Uterus (tissue), 4 donors: Measurements from ENCODE around the gene MBP. TPM values are rescaled to one million over a fixed set of nuclear protein-coding genes. Genes with fewer than 3 reads are reported as not detected.

ENCODE experiments used
- DNase-seq, 2 donors: peaks; one replicate each; pipeline ENCODE4 v3.0.0-alpha.2; 2019 to 2020
- H3K27ac ChIP-seq, 2 donors: fragments of 200-600 bp; sonication (generic); 1 replicate in 1 of 2; 2 replicates in 1 of 2; pipeline ENCODE4 v1.5.1; 2016 to 2018
- H3K27me3 ChIP-seq, 2 donors: fragments of 200-600 bp; sonication (generic); one replicate each; pipeline ENCODE4 v1.5.1; 2018 to 2019; ENCODE audit warnings: control low read depth in 1 of 2
- H3K36me3 ChIP-seq, 2 donors: fragments of 200-600 bp; sonication (generic); one replicate each; pipeline ENCODE4 v1.5.1; 2019; ENCODE audit warnings: control low read depth in 1 of 2
- H3K4me1 ChIP-seq, 2 donors: fragments of 200-600 bp; sonication (generic); one replicate each; pipeline ENCODE4 v1.5.1; 2018 to 2019; ENCODE audit warnings: control low read depth in 1 of 2
- H3K4me3 ChIP-seq, 2 donors: fragments of 200-600 bp; sonication (generic); 1 replicate in 1 of 2; 2 replicates in 1 of 2; pipeline ENCODE4 v1.5.1; 2018 to 2019; ENCODE audit warnings: mild to moderate bottlenecking in 1 of 2
- H3K9me3 ChIP-seq, 2 donors: fragments of 200-600 bp; sonication (generic); one replicate each; pipeline ENCODE4 v1.5.1; 2019; ENCODE audit warnings: control low read depth in 1 of 2
- POLR2A ChIP-seq, 2 donors: fragments of 450-650 bp; IDR thresholded peaks; one replicate each; pipeline ENCODE4 v1.6.1; 2016; ENCODE audit warnings: antibody characterized with exemption in 2 of 2, mild to moderate bottlenecking in 1 of 2, moderate library complexity in 1 of 2
- intact Hi-C: fragments of 100-400 bp; cut with DNase I; formaldehyde crosslinking; loops from one replicate; pipeline ENCODE4 v1.15.1; 2023; ENCODE audit warnings: low total_unique reads
- total RNA-seq, 4 donors: library from RNA; depleted of rRNA in 3 of 4; stranded (reverse); fragments of >200 nt in 3 of 4; gene quantifications; one replicate each; pipeline versions ENCODE4 v1.1.0 to v1.2.4, GENCODE V29; 2014 to 2023
- TF ChIP-seq, protein P1 (sequence below), 4 experiments: fragments of 200-600 bp in 2 of 4; fragments of 450-650 bp in 2 of 4; sonication (generic) in 2 of 4; IDR thresholded peaks; one replicate each; pipeline ENCODE4 v1.5.1; 2016 to 2019; ENCODE audit warnings: antibody characterized with exemption in 4 of 4, mild to moderate bottlenecking in 2 of 4, moderate library complexity in 1 of 4
- donor health status: DM: yes; HTN: yes; CAD: no.

Gene MBP
- total RNA-seq, 4 donors from 2014 or later: 12.1 to 52.2 (median 19.8) TPM

- H3K27me3 ChIP-seq: no peaks in the 10 kb centered on the region
- no peaks in the 10 kb centered on the region for H3K36me3 ChIP-seq
- TF ChIP-seq, protein P1, sequence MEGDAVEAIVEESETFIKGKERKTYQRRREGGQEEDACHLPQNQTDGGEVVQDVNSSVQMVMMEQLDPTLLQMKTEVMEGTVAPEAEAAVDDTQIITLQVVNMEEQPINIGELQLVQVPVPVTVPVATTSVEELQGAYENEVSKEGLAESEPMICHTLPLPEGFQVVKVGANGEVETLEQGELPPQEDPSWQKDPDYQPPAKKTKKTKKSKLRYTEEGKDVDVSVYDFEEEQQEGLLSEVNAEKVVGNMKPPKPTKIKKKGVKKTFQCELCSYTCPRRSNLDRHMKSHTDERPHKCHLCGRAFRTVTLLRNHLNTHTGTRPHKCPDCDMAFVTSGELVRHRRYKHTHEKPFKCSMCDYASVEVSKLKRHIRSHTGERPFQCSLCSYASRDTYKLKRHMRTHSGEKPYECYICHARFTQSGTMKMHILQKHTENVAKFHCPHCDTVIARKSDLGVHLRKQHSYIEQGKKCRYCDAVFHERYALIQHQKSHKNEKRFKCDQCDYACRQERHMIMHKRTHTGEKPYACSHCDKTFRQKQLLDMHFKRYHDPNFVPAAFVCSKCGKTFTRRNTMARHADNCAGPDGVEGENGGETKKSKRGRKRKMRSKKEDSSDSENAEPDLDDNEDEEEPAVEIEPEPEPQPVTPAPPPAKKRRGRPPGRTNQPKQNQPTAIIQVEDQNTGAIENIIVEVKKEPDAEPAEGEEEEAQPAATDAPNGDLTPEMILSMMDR (IDR thresholded peaks at IDR 0.05): no peak
- DNase-seq: no peak
- no peaks in the 10 kb centered on the region for H3K4me1 ChIP-seq
- no peak overlapping the region for H3K27ac ChIP-seq
- H3K4me3 ChIP-seq: no peak overlapping the region
- intact Hi-C loops: no loop called here
- H3K9me3 ChIP-seq: no peaks in the 10 kb centered on the region
These were observed 195.0 kb downstream of the MBP start for GRCh38 chr18:76937597-76937996.

DNA sequence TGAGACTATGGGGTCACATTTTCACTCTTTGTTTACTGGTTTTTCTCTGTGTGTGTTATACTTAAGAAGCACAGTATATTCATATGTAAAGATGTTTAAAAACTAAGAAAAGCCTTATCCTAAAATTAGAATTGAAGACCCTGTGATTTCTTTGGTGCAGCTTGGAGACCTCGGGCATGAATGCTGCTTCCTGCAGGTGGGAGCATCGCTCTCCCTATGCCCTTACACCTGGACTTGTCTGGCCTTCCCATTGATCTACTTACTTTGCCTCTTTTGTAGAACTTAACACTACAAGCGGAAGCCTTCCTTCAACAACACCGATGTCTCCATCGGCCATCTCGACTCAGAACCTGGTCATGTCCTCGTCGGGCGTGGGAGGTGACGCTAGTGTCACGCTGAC is 195.7 kb downstream of the MBP start:
- Histone ChIP-seq H3K36me3 (no peaks in the 10 kb centered on the region), H3K4me1 (no peaks in the 10 kb centered on the region), H3K27me3 (no peaks in the 10 kb centered on the region), H3K9me3 (no peaks in the 10 kb centered on the region), H3K4me3 (no peak overlapping the region), H3K27ac (no peak overlapping the region)
- intact Hi-C loops: no loop called here
- TF ChIP-seq, protein P1 (IDR thresholded peaks at IDR 0.05): no peak
- TF ChIP-seq POLR2A (IDR thresholded peaks at IDR 0.05): no peak
- DNase-seq: no peak

DNA sequence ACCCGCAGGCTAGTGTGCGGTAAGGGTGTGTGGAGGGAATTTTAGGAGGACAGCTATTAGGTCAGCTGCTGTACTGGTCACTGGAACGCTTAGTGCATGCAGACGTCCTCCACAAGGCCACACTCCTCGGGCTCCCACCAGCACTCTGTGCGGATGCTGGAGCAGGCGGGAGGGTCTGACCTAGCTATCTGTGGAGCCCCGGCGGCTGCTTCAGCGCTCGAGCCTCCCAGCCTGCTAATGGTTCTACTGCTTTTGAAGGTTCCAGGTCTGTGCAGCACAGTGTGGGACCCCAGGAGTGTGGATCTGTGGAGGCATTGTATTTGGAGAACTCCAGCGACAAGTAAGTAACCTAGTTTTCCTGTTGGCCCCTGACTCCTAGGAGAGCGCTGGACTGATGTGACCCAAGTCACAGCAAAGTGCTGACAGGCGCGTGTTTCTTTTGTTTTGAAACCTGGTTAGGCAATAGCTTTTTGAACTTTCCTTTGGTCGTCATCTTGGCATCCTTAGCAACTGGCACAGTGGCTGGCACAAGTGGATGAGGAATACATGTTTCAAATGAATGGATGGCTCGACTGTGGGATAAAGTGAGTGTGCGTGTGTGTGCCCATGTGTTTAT is 196.8 kb downstream of the MBP start:
- no peaks in the 10 kb centered on the region for H3K36me3 ChIP-seq

DNA sequence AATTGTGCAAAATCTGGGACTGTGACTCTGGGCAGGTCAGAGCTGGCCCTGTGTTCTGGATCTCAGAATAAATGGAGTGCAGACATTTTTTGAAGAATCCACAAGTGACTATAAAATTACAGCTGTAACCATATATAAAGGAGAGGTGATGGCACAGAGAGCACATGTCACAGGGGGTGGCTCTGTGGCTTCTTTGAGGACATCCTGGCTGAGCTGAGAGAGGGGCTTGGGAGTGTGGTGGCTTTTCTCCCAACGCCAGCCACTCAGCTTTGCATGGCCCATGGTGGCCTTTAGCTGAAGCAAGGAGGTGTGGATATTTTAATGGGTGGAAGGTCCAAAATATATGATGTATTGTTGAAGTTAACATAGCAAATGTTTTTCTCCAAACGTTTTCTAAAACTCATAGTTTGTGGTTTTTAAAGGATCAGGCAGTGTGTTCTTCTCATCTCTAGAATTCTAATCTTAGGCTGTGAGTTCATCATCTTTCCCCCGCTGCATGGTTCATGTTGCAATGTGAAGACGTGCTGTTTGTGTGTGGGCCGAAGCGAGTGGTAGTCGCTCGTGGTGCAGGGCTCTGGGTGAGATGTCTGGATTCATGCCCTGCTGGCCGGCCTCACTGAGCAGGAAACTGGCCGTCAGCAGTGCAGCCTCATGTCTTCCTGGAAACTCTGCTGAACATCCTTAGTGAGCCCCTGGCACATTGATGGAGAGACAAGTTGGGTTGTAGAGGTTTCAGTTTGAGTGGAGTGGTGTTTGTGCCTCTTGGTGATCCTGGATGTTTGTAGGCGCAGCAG is 200.4 kb downstream of the MBP start:
- no peaks in the 10 kb centered on the region for H3K4me1 ChIP-seq
- intact Hi-C loops: no loop called here
- no peak overlapping the region for H3K4me3 ChIP-seq
- H3K27me3 ChIP-seq: no peaks in the 10 kb centered on the region
- no peaks in the 10 kb centered on the region for H3K9me3 ChIP-seq
- H3K27ac ChIP-seq: no peak overlapping the region
- DNase-seq: peak in 1 of 2 donors; percentile 38
- no peak for TF ChIP-seq POLR2A (IDR thresholded peaks at IDR 0.05)
- no peaks in the 10 kb centered on the region for H3K36me3 ChIP-seq

More for the DNA sequence above, 196.8 kb downstream of the MBP start:
- no peaks in the 10 kb centered on the region for H3K4me1 ChIP-seq
- H3K4me3 ChIP-seq: no peak overlapping the region
- intact Hi-C loops: no loop called here
- H3K27me3 ChIP-seq: no peaks in the 10 kb centered on the region
- no peak overlapping the region for H3K27ac ChIP-seq
- TF ChIP-seq, protein P1 (IDR thresholded peaks at IDR 0.05): no peak
- no peak for DNase-seq
- H3K9me3 ChIP-seq: no peaks in the 10 kb centered on the region

DNA sequence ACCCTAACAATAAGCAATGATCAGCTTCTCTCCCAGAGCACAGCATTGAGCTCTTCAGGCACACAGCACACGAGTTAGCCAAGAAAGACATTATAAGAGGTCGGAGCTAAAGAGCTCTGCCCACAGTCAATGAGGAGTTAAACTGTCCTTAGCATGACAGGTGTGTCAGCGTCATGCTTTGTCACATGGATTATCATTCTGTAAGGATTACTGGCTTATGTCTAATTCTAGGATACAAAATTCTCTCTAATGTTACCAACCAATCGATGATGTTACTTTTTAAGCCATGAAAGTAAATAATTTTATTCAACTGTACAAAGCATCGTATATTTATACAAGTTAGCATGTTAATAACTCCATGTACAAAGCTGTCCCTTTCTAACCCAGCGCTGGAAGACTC is 201.4 kb downstream of the MBP start:
- Histone ChIP-seq H3K4me1 (no peaks in the 10 kb centered on the region), H3K9me3 (no peaks in the 10 kb centered on the region), H3K4me3 (no peak overlapping the region), H3K27me3 (no peaks in the 10 kb centered on the region), H3K27ac (no peak overlapping the region), H3K36me3 (no peaks in the 10 kb centered on the region)
- TF ChIP-seq, protein P1 (IDR thresholded peaks at IDR 0.05): no peak
- intact Hi-C loops: no loop called here
- DNase-seq: no peak

Other genes starting within 250 kb of the MBP start
- under 1 TPM in 1 of 4 donors, not detected in 3; 0.21 TPM for gene GALR1, start 117.1 kb upstream of the MBP start, total RNA-seq